Stomach (tissue), 4 donors: ENCODE measurements around the gene SLC6A8.

Experiments
- EP300 ChIP-seq: sonication (generic); formaldehyde crosslinking; IDR thresholded peaks from one replicate; pipeline ENCODE4 v1.6.1; 2017; ENCODE audit warnings: antibody characterized with exemption
- TF ChIP-seq, protein P1 (sequence below), 7 experiments: fragments of 450-650 bp in 4 of 7; fragments of 200-600 bp in 3 of 7; sonication (generic) in 3 of 7; IDR thresholded peaks; one replicate each; pipeline ENCODE4 v1.5.1; 2016 to 2019; ENCODE audit warnings: antibody characterized with exemption in 7 of 7, control low read depth in 2 of 7, mild to moderate bottlenecking in 1 of 7

DNA sequence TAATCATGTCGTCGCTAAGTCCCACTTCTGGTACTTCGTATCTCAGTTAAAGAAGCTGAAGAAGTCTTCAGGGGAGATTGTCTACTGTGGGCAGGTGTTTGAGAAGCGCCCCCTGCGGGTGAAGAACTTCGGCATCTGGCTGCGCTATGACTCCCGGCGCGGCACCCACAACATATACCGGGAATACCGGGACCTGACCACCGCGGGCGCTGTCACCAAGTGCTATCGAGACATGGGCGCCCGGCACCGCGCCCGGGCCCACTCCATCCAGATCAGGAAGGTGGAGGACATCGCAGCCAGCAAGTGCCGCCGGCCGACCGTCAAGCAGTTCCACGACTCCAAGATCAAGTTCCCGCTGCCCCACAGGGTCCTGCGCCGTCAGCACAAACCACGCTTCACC, 25.5 kb upstream of the SLC6A8 start:
- TF ChIP-seq, protein P1, sequence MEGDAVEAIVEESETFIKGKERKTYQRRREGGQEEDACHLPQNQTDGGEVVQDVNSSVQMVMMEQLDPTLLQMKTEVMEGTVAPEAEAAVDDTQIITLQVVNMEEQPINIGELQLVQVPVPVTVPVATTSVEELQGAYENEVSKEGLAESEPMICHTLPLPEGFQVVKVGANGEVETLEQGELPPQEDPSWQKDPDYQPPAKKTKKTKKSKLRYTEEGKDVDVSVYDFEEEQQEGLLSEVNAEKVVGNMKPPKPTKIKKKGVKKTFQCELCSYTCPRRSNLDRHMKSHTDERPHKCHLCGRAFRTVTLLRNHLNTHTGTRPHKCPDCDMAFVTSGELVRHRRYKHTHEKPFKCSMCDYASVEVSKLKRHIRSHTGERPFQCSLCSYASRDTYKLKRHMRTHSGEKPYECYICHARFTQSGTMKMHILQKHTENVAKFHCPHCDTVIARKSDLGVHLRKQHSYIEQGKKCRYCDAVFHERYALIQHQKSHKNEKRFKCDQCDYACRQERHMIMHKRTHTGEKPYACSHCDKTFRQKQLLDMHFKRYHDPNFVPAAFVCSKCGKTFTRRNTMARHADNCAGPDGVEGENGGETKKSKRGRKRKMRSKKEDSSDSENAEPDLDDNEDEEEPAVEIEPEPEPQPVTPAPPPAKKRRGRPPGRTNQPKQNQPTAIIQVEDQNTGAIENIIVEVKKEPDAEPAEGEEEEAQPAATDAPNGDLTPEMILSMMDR (IDR thresholded peaks at IDR 0.05) = peak in 3 of 7 experiments; percentile 16 to 43 (median 17)
- TF ChIP-seq EP300 = no peak
